Retinal pigment epithelial cell (primary cell): ENCODE results near the gene IFT52.

Source experiments
- DNase-seq: peaks from one replicate; pipeline ENCODE4 v3.0.0-alpha.2; 2010; ENCODE audit warnings: low read depth
- H3K4me3 ChIP-seq: 2 replicates; pipeline ENCODE4 v1.5.1; 2011; ENCODE audit warnings: mild to moderate bottlenecking, low read length, control low read depth, moderate library complexity
- TF ChIP-seq, protein P1 (sequence below): conservative IDR thresholded peaks from 2 replicates; pipeline ENCODE4 v1.5.1; 2011; ENCODE audit warnings: low read depth, low read length, control low read depth, inconsistent platforms

Gene IFT52

DNA sequence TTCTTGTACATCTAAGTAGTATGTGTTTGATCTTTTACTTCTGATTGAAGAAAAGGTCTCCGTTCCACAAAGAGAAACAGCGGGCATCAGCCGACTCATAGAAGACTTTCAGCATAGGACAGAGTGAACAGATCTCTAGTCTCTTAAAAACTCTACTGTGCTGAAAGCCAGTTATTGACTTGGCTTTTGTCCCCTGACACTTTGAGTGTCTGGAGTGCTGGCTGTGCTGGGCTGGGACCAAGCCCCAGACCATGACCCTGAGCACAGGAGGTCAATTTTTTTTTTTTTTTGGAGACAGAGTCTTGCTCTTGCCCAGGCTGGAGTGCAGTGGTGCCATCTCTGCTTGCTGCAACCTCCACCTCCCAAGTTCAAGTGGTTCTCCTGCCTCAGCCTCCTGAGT is 104.0 kb downstream of the IFT52 start:
- DNase-seq, result no peak
- TF ChIP-seq, protein P1, sequence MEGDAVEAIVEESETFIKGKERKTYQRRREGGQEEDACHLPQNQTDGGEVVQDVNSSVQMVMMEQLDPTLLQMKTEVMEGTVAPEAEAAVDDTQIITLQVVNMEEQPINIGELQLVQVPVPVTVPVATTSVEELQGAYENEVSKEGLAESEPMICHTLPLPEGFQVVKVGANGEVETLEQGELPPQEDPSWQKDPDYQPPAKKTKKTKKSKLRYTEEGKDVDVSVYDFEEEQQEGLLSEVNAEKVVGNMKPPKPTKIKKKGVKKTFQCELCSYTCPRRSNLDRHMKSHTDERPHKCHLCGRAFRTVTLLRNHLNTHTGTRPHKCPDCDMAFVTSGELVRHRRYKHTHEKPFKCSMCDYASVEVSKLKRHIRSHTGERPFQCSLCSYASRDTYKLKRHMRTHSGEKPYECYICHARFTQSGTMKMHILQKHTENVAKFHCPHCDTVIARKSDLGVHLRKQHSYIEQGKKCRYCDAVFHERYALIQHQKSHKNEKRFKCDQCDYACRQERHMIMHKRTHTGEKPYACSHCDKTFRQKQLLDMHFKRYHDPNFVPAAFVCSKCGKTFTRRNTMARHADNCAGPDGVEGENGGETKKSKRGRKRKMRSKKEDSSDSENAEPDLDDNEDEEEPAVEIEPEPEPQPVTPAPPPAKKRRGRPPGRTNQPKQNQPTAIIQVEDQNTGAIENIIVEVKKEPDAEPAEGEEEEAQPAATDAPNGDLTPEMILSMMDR, result no peak
- H3K4me3 ChIP-seq, result no peak overlapping the region

DNA sequence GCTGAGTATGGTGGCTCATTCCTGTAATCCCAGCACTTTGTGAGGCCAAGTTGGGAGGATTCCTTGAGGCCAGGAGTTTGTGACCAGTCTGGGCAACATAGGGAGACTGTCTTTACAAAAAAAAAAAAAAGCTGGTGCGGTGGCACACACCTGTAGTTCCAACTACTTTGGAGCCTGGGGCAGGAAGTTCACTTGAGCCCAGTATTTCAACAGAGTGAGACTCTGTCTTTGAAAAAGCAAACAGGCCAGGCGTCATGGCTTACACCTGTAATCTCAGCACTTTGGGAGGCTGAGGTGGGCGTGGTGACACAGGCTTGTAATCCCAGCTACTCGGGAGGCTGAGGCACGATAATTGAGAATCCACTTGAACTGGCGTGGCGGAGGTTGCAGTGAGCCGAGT is 104.8 kb downstream of the IFT52 start:
- TF ChIP-seq, protein P1, result no peak
- no peak overlapping the region for H3K4me3 ChIP-seq

More for the DNA sequence above, 104.8 kb downstream of the IFT52 start:
- no peak for DNase-seq
